Heart left ventricle (tissue), 13 donors: ENCODE data around the gene HIVEP2.

Source experiments
- CTCF ChIP-seq, 12 donors: fragments of 200-600 bp; sonication (generic) in 4 of 12; IDR thresholded peaks; one replicate each; pipeline versions ENCODE4 v1.5.0 to v1.8.0; 2018 to 2022; ENCODE audit warnings: antibody characterized with exemption in 12 of 12, mild to moderate bottlenecking in 5 of 12
- POLR2A ChIP-seq, 2 donors: fragments of 450-650 bp; IDR thresholded peaks; one replicate each; pipeline ENCODE4 v1.6.1; 2017; ENCODE audit warnings: antibody characterized with exemption in 2 of 2, mild to moderate bottlenecking in 2 of 2, moderate library complexity in 2 of 2
- donor health status: ischemic (EF 13 %, LVEDD 7.1; RV severe dilation, severe dysfunction).
- donor health status: DM: no; HTN: yes; CAD: no.
- donor health status: DM: no; HTN: no; CAD: no.
- donor health status: ischemic (EF 25% LVEDD 6.9; RV normal size, moderate dysfunction).
- donor health status: ischemic (EF 25% LVEDD 5.7; RV mildly dilated, moderate dysfunction).
- donor health status: ischemic (EF 35%, LVEDD 5.7; RV mildly dilated, moderate dysfunction).
- donor health status: nonischemic (EF 11% LVEDD 7.7; RV severe dilation, severe dysfunction).
- donor health status: DM: yes; HTN: yes; CAD: no.
- donor health status: PGD.
- donor health status: ischemic (EF 29% LVEDD 5.4; RV normal size, mild dysfunction).
- donor health status: nonischemic (EF 23%, LVEDD 6.1; RV moderate dilation, normal function).

- TF ChIP-seq CTCF (IDR thresholded peaks at IDR 0.05) = no peak
- no peak for TF ChIP-seq POLR2A (IDR thresholded peaks at IDR 0.05)
Observed at GRCh38 chr6:142932889-142933288, 12.1 kb downstream of the HIVEP2 start.
